Stimulated activated CD4-positive, alpha-beta T cell treated with anti-CD3 and anti-CD28 coated beads, TNF-alpha, amount 100 ng/mL, for 24 hours (primary cell): ENCODE measurements around the gene FAHD1.
A peak's percentile ranks its signal among the peaks of the same experiment; 100 is the strongest.

ENCODE experiments used
- DNase-seq, 3 experiments: peaks; one replicate each; pipeline ENCODE4 v3.0.0-alpha.2; 2020; ENCODE audit warnings: low read depth in 3 of 3

The FAHD1 gene

DNA sequence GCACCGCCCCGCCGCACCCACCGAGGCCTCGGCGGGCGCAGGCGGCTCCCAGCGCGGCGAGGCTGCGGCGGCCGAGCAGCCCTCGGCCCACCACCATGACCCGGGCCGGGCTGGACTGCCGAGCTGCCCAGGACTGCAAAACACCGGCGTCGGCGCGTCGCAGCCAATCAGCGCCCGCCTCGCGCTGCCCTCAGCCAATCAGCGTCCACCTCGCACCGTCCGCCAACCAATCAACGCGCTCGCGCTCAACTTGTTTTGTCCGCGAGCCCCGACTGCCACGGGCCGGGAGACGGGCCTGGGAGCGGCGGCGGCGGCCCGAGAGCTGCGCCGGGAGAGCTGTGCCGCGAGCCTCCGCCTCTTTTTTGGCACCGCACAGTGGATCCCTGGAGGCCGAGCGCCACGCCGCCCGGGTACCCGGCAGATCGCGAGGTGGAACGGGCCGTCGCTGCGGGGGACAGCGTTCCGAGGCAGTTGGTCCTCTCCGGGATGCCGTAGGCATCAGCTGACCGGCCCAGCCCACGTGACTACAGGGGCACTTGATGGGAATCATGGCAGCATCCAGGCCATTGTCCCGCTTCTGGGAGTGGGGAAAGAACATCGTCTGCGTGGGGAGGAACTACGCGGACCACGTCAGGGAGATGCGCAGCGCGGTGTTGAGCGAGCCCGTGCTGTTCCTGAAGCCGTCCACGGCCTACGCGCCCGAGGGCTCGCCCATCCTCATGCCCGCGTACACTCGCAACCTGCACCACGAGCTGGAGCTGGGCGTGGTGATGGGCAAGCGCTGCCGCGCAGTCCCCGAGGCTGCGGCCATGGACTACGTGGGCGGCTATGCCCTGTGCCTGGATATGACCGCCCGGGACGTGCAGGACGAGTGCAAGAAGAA, at the start of gene FAHD1, which contains the start of gene HAGH:
FAHD1 (plus strand) TSS at position 516 of the 883 bp plus-strand sequence; CDS start at position 549, 33 bp downstream.
HAGH (minus strand) TSS at position 135 of the 883 bp plus-strand sequence; CDS start at position 97, 38 bp downstream.
- peak; percentile 79 to 89 (median 86) for DNase-seq

DNA sequence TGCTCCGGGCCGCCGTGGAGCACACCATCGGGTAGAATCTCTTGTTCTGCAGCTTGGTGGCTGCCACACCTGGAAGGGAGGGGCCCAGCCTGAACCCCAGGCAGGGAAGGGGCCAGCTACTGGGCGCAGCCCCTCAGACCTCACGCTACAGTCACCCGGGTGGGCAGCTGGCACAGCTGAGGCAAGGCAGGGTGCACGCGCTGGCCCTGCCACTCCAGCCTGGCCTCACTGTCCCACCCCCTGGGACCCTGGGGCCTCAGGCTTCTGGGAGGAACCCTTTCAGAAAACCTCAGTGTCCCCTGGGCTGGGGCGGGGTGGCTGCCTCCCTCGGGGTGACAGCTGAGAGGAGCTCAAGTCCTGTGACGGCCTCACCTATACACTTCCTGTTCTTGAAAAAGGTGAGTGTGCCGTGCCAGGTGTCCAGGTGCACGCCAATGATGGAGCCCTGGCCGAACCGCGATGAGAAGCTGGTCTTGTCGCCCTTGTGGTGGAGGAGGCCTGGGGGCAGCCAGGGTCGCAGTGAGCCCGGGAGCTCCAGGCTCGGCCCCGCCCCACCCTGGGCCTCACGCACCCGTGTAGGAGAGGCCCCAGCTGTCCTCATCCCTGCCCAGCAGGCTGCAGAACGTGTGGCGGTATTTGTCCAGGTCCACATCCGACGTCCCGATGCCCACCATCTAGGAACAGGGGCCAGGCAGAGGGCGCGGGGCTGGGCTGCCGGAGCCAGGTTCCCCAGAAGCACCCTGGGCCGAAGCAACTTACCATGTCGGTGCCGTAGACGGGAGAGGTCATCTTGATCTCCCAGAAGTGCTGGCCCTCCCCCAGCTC, 49.4 kb upstream of the FAHD1 start:
- no peak for DNase-seq

DNA sequence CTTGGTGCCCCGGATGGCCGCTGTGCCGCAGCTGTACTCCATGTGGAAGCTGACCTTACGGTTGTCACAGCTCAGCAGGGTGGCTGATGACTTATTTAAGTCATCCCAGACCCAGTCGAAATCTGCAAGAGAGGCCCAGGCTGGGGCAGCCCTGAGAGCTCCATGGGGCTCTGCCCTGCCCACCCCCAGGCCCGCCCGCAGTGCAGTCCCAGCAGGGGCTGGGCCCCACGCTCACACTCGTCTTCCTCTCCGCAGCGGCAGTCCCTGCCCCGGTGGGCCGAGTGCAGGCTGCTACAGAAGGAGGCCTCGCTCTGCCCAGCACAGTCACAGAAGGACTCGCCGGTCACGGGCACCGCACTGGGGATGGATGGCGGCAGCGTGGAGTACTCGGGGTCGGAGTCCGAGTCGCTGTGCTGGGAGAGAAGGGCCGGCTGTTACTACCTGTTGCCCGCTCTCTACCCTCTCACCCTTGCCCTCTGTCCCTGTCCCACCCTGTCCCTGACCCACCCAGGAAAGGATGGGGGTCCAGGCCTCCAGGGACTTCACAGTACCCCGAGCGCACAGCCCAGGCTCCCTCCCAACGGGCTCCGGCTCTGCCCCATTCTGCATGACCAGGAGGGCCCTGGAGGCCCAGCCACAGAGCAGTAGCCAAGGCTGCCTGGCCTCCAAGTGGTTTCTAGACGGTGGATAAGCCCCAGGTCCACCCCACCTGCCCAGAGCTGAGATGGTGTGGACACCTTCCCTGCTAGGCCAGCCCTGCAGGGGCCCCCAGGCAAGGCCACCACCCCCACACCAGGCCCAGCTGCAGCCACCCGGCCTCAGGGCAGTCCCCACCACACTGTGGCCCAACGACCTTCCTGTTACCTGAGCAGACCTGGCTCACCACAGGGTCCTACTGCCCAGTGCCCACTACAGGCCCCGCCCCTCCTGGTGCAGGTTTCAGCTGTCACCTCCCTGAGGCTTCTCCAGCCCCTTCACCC, 48.5 kb upstream of the FAHD1 start:
- no peak for DNase-seq

DNA sequence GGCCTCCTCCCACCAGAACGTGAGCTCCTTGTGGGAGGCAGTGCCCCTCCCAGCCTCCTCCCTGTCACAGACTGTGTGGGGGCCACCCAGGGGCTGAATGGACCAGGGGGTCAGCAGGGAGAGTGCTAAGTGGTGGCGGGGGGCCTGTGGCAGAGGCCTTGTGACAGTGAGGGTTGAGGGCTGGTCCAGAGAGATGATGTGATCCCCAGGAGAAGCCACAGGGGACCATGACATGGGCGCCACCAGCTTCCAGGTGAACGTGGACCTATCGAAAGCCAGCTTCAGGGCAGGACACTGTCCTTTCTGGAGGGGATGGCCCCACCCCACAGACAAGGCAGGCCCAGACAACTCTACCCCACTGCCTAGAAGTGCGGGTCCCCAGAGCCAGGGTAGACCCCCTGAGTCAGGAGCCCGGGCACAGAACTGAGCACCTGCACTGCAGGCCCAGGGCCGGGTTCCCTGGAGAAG, 47.7 kb upstream of the FAHD1 start:
- no peak for DNase-seq

DNA sequence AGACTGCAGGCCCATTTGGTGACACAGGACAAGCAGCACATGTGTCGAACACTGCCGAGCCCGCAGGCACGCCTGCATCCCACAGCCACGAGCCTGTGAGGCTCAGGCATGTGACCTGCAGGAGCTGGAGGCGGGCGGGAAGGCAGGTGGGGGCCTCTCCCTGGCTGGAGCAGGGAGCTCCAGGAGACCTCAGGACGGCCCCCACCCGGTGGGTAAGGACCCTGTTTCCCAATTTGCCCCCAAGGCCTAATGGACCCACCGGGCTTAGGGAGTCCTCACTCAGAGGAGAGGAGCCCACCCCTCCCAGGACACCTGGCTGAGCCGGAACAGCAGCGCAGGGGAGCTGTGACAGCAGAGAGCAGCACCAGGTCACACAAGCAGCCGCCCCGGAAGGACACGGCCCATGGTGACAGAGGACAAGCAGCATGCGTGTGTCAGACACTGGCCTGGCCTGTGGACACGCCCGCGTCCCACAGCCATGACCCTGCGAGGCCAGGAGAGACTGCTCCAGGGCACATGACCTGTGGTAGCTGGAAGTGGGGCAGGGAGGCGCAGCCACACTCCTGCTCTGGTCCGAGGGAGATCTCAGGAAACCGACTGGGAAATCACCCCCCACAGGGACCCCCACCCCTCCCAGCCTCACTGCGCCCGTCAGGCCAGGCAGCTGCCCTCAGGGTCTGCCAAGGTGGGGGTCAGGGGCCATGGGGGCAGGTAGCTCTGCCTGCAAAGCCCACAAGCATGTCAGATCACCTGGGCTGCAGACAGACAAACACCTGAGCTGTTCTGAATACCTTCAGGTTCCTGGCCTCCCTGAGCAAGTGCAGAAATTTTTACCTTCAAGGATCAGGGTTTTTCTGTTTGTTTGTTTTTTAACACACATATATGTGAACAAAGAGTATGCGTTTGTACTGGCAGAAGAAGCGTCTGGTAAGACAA, 47.0 kb upstream of the FAHD1 start:
- no peak for DNase-seq

DNA sequence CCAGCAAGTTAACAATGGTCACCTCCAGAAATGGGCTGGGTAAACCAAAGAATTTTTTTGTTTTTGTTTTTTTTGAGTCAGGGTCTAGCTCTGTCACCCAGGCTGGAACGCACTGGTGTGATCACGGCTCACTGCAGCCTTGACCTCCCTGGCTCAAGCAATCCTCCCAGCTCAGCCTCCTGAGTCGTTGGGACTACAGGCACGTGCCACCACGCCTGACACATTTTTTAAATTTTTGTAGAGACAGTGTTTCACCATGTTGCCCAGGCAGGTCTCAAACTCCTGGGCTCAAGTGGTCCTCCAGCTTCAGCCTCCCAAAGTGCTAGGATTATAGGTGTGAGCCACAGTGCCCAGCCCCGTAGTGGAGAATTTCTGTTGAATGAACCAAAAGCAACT, 46.3 kb upstream of the FAHD1 start:
- DNase-seq: no peak

DNA sequence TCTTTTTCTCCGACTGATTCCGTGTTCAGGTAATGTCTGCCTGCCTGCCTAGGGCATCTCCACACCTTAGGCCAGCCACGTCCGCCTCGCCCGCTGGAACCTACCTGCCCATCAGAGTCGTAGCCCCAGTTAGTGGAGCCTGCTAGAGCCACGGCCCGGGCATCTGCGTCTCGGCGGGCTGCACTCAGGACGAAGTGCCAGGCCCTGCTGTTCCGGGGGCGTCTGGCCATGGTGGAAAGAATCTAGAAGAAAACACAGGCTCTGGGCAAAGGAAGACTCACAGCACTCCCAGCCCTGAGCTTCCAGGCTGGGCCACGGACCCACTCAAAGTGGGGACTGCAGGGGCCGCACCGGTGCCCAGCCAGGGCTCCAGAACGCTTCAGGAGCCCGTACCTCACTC, 45.8 kb upstream of the FAHD1 start:
- DNase-seq: no peak

DNA sequence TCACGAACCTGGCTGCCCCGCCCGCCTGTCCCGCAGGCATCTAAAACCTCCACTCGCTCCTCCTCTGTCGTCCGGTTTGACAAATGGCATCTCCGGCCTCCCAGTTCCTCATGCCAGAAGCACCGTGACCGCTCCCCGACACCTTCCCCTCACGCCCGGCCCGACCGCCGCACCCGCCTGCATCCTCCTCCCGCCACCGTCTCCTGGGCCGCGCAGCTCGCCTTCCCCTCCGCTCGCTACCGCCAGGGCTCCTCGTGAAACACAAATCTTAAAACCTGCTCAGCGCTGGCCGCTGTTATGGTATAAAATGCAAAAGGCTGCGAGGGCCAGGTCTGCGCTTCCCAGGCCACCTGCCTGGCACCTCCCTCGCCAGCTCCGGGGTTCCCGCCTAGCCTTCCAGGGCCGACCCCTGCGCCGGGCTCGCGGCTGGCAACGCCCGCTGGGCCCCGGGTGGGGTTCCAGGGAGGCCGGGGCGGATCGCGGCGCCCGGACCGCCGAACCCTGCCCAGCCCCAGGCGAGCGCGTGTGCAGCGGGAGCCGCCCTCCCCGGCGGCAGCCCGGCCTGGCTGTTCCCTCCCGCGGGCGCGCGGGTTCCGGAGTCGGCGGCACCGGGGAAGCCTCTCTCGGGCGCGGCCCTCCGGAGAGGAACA, 45.1 kb upstream of the FAHD1 start:
- no peak for DNase-seq

DNA sequence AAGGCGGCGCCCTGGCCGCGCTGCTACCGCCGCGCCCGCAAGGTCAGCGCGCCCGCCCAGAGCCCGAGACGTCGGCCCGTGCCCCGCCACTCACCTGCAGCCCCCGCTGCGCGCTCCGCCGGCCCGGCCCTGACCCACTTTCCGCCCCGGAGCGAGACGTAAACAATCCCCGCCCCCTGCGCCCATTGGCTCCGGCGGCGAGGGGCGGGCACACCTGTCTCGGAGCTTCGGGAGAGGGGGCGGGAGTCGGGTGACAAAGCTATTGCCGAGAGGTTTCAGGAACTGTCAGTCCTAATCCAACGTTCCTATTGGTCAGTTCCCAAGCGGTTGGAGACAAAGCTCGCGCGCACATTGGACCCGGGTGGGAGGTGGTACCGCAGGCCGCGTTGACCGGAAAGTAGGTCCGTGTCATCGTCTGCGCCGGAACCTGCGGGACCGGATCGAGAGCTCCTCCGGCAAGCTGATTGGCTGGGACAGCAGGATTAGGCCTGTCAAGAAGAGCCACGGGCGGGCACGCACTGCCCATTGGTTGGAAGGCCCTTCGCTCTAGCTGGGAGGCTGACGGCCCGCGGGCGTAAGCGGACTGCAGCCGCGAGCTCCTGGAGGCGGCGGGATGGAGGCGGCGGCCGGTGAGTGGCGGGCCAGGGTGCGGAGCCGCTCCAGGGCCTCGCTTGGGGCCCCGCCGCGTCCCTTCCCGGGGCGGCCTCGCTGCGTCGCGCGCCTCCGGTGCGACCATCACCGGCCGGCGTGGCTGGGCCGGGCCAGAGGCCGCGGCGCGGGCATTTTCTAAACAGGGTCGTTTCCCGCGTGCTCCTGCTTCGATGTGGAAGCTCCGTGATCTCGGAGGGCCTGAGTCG, 44.4 kb upstream of the FAHD1 start, which contains the start of the genes NUBP2 and SPSB3:
NUBP2 (plus strand) TSS at position 553 of the 857 bp plus-strand sequence; CDS start at position 614, 61 bp downstream.
SPSB3 (minus strand) TSS at position 164 of the 857 bp plus-strand sequence. CDS start 1,088 bp downstream, outside the sequence.
- peak; percentile 97 to 99 (median 98) for DNase-seq

DNA sequence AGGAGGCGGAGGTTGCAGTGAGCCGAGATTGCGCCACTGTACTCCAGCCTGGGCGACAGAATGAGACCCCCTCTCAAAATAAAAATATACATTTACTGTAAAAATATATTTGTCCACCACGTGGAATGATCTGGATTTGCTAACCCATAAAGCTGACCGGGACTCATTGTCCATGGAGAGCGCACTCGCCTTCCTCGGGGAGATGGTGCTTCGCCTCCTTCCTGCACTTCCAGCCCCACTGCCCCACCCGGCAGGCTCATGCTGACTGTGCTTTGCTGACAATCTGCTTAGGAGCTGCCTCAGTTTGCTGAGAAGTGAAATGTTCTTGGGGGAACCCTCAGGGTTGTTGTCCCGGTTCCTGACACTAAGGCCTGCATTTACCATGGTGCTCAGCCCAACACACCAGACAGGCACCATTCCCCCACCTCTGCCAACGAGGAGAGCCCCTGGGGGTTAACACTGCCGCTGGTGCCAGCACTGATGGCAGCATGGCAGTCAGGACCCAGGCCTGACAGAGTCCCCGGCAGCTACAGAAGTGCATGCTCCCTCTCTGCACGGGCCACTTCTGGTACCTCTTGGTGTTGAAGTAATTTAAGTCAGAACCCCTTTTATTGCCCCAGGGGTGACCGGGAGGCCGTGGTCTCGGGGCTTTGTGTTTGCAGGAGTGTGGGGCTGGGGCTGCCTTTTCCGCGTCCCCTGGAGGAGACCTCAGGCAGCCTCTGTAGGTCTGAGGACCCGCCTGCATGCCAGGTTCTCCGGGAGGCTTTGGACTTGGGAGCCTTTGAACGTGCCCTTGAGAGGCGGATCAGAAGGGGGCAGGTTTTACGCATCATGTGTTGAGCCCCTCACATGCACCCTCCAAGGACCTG, 41.8 kb upstream of the FAHD1 start:
- DNase-seq: no peak

DNA sequence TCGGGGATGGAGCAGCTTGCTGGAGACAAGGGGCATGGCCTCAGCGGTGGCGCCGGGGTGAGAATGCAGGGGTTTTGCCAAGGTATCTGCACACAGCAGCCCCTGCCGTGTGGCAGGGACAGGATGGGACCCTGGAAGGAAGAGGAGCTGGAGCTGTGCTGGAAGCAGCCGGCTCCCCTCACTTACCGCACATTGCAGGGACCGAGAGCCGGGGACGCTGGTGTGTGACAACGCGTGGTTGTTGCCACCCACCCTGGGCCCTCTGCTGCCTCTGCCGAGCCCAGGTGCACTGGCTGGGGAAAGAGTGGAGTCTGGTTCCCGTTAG, 41.2 kb upstream of the FAHD1 start:
- DNase-seq: no peak

DNA sequence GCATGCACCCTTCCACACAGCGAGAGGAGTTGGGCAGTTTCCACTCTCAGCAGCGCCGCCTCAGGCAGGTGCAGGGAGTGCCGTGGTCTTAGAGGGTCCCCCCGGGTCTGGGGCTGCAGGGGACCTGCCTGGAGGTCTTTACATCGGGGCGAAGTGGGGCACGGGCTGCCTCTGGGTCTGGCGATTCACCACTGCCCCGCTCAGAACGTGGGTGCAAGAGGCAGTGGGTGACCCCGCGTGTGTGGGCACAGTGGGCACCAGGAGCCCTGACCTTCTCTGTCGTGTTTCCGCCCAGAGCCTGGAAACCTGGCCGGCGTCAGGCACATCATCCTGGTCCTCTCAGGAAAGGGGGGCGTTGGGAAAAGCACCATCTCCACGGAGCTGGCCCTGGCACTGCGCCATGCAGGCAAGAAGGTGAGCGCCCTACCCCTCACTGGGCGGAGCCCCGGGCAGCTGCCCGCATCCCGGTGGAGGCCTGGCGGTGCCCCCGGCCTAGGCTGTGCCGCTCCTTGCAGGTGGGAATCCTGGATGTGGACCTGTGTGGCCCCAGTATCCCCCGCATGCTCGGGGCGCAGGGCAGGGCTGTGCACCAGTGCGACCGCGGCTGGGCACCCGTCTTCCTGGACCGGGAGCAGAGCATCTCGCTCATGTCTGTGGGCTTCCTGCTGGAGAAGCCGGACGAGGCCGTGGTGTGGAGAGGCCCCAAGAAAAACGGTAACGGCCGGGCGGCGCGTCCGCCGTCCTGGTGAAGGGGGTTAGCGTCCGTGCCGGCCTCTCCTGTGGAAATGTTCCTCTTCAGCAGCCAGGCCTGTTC, 40.6 kb upstream of the FAHD1 start:
- no peak for DNase-seq

DNA sequence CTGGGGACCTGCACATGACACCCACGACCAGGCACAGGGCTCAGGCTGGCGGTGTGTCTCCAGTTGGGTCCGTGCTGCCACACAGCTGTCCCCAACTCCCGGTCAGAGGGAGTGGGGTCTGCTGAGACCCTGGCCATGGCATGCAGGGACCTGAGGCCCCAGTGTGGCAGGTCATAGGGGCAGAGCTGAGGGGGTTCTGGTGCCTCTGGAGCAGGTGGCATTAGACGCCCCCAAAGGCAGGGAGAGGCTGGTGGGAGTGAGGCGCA, 40.0 kb upstream of the FAHD1 start:
- no peak for DNase-seq

DNA sequence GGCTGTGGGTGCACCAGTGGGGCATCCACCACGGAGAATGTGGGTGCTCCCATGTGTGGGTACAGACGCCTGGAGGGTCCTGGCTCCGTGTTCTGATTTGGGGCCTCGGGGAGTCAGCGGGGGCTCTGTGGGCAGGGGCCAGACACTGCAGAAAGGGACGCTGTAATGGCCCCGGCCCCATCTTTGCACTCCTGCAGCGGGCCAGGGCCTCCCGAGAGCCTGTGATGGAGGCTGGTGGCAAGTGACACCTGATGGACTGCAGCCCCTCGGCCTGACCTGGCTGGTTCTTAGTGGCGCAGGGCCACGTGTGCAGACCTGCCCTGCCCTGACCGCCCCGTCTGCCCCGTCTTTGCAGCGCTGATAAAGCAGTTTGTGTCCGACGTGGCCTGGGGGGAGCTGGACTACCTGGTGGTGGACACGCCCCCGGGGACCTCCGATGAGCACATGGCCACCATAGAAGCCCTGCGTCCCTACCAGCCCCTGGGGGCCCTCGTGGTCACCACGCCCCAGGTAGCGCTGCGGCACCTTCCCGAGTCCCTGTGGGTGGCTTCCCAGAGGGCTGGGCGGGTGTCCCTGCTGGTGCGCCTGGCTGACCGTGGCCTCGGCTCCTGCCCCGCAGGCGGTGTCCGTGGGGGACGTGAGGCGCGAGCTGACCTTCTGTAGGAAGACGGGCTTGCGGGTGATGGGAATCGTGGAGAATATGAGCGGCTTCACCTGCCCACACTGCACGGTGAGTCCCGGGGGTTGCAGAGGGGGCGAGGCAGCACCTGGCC, 39.5 kb upstream of the FAHD1 start:
- no peak for DNase-seq

DNA sequence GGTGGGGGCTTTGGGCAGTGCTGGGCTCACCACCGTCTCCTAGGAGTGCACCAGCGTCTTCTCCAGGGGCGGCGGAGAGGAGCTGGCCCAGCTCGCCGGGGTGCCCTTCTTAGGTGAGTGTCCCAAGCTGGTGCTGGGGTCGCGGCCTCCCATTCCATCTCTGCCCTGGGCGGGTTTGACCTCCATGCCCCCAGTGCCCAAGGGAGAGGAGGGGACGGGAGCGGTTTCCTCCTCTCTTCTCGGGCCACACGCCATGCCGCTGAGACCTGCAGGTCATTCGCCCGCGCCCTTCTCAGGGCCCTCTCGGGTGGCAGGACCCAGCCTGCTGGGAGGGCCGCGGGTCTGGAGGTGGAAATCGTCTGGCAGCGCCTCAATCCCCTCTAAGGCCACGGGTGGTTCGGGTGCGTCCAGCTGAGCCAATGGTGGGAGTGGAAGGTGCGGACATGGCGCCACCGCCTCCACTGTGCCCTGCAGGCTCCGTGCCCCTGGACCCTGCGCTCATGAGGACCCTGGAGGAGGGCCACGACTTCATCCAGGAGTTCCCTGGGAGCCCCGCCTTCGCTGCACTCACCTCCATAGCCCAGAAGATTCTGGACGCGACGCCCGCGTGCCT, 38.8 kb upstream of the FAHD1 start:
- DNase-seq: no peak

DNA sequence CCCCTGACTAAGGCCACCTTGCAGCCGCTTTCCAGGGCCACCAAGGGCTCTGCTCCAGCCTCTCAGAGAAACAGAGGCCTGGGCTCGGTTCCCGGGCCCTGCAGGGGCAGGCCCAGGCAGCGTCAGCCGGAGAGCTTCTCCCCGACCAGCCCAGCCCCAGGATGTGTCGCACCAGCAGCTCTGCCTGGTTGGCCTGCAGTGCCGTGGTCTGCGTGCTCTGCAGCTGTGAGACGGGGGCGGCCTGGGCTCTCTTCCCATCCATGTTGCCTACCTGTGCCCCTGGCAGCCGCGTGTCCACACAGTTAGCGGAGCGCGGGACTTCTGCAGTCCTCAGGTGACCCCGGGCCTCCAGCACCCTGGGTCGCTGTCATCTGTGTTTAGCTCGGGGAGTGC, 38.3 kb upstream of the FAHD1 start:
- no peak for DNase-seq
